GM19463 (cell line): Measurements from ENCODE around the gene ANKLE1.

Experiments
- ATAC-seq: cut with Tn5 transposase; IDR thresholded peaks from one replicate; pipeline ENCODE4 v1.9.1; 2021; ENCODE audit warnings: mild to moderate bottlenecking, moderate library complexity; ENCODE audit not compliant: unreplicated experiment

The ANKLE1 gene

GRCh38 chr19:17305216-17305516, 23.5 kb downstream of the ANKLE1 start:
- no peak for ATAC-seq

DNA sequence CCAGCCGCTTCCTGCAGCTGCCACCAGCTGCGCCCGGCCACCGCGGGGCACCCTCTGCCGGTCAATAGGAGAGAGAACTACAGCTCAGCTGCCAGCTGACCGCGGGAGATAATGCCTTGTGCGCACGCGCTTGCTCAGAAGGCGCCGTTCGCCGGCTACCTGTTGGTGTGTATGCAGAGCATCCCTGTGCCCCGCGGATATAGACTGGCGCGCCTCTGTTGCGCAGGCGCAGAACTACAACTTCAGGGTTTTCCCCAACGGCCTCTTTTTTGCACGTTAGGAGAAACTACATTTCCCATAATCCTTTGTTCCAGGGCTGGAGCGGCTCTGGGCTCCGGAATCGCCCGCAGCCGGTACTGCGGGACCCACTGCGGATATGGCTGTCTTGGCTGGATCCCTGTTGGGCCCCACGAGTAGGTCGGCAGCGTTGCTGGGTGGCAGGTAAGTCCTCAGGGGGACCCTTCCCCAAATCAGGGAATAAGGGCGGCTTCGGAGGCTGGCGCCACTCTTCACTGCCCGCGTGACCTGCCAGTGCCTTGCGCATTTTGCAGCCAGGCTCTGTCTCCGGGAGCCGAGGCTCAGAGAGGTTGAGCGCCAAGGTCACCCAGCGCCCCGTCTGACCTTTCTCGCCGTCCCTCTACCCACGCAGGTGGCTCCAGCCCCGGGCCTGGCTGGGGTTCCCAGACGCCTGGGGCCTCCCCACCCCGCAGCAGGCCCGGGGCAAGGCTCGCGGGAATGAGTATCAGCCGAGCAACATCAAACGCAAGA, 24.0 kb downstream of the ANKLE1 start, which contains the start of gene MRPL34:
Gene MRPL34, plus strand, starts transcription at position 356 of the 768 bp plus-strand sequence. Its CDS starts 21 bp downstream, at position 377.
- peak; percentile 58 for ATAC-seq

- no peak for ATAC-seq
Measured at GRCh38 chr19:17306285-17306714, 24.6 kb downstream of the ANKLE1 start.

DNA sequence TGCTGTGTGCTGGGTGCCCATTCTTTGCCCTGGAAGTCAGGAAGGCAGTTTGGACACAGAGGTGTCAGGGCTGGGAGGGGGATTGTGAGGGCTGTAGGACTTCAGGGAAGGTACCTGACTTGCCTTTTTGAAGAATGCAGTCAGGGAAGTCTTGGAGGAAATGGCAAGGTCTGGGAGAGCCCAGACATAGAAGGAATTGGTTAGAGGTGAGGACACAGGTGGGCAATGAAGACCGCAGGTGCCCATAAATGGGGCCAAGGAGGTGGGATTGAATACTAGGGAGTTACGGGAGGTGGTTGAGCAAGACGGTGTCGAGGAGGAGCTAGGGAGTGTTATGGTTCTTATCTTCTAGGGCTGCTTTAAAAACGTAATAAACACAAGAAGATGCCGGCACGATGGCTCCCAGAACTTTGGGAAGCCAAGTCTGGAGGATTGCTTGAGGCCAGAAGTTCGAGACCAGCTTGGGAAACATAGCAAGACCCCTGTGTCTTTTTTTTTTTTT, 26.2 kb downstream of the ANKLE1 start:
- ATAC-seq: no peak

GRCh38 chr19:17309198-17309964, 27.7 kb downstream of the ANKLE1 start, which contains the start of gene DDA1:
TSS of gene DDA1 (plus strand) at chr19:17309563. CDS start at chr19:17309655, 92 bp downstream.
- peak; percentile 68 for ATAC-seq

DNA sequence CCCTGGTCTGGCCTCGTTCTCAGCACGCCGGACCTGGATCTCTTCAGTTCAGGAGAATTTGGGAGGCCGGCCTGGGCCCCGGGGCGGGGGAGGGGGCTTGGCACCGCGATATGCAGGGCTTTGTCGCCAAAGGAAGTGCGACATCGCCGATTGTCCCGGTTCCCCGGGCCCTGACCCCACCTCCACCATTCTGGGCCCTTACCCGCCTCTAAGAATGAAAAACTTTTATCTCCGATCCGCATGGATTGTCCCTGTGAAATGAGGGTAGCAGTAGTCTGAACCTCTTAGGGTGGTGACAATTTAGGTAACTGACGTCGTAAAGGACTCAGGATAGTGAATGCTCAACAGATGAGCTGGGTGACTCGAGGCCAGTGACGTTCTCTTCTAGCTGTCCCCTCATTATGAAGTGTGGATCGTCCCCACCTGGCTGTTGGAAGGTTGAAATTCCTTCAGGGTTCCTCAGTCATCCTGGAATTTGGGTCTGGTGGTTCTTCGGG, 28.3 kb downstream of the ANKLE1 start:
- ATAC-seq: no peak

DNA sequence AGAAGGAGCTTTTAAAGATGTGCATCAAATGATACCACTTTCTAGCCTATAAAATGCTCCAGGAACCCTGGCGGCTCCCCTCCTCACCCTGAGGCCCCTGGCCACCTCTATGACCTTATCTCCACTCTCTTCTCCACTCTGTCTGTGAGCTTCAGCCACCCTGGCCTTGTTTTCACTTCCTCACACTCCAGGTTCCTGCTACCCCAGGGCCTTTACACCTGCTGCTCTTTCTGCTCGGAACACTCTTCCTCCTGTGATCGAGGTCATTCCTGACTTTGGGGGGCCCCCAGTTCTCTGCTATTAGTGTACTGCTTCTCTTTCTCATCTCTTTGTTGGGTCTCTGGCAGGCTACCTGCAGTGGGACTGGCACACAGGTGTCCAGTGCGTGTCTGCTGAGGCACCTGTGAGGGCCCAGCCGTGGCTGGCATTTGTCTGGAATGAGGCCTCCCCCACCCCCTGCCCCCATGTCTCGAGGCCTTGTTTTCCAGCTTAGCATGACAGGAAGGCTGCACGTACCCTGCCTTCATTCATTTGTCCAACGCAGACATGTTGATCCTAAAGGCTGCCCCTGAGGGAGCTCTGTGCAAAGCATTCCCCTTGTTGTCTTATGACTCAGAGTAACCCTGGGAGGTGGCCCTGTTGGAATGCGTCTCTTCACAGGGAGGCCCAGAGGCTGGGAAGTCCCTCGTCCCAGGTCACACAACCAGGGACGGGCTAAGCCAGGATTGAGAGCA, 29.9 kb downstream of the ANKLE1 start:
- no peak for ATAC-seq

DNA sequence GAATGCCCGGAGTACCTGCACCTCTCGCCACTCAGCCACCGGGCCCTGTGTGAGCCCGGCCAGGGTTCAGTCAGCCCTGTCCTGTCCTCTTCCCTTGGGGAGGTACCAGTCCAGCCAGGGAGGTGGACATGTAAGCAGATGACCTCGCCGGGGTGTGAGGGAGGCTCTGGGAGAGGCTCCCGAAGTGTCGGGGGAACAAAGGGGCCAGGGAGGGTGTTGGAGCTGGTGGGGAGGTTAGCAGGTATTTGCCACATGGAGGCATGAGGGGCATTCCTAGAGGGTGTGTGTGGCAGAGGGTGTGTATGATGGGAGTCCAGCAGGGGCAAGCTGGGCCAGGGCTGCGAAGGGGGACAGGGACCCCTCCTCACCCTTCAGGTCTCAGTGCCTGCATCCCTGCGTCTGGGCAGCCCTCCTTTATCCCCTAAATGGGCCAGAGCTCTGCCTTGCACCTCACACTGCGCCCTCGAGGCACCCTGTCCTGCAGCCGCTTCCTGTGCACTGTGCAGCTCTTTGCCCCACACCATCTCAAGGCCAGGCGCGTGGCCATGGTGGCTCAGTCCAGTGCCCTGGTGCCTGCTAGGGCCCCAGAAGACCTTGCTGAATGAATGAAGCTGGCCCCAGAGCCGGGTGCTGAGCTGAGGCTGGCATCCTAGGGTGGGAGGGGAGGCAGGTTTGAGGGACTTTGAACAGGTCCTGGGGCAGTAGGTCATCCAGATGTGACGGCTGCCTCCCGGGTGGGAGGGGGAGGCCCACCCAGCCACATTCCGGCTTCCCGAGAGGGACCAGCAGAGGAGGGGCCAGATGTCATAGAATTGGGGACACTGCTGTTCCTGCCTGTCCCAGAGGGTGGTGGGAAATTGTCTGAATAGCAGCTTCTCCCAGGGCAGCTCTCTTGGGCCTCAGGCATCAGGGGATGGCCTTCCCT, 30.8 kb downstream of the ANKLE1 start:
- no peak for ATAC-seq

DNA sequence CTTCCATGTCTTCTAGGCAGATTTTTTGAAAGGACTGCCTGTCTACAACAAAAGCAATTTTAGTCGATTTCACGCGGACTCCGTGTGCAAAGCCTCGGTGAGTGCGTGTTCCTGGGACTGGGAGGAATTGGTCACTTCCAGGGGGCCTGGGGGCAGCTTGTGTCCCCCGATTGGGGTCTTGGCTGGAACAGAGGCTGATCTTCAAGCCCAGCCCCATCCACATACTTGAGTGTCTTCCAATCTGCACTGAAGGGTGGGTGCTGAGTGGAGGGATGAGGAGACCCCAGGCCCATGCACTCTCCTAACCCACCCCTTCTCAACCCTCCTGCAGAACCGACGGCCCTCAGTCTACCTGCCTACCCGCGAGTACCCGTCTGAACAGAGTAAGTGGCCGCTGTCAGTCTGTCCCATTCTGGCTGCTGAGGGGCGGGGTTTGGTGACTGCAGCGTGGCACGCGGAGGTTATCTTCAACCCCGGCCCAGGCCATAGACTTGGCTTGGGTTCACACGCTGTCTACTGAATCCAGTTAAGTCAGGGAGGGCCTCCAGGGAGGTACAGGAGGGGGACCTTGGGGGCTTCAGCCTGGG, 32.4 kb downstream of the ANKLE1 start:
- ATAC-seq: no peak

DNA sequence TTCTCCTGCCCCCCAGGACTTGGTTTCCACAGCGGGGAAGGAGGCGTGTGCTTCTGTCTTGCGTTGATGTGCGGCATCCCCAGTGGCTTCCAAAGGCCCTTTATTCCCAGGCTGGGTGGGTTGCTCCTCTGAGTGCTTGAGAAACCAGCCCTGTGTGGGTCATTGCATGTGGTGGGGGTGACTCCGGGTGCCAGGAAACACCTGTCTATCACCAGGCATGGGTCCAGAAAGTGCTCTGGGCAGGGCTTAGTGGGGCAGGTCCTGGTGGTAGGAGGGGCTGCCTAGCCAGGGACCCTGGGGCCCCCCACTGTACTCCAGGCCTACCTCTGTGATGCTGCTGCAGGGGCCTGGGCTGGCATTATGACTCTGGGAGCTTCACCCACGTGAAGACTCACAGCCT, 37.3 kb downstream of the ANKLE1 start:
- ATAC-seq: no peak

DNA sequence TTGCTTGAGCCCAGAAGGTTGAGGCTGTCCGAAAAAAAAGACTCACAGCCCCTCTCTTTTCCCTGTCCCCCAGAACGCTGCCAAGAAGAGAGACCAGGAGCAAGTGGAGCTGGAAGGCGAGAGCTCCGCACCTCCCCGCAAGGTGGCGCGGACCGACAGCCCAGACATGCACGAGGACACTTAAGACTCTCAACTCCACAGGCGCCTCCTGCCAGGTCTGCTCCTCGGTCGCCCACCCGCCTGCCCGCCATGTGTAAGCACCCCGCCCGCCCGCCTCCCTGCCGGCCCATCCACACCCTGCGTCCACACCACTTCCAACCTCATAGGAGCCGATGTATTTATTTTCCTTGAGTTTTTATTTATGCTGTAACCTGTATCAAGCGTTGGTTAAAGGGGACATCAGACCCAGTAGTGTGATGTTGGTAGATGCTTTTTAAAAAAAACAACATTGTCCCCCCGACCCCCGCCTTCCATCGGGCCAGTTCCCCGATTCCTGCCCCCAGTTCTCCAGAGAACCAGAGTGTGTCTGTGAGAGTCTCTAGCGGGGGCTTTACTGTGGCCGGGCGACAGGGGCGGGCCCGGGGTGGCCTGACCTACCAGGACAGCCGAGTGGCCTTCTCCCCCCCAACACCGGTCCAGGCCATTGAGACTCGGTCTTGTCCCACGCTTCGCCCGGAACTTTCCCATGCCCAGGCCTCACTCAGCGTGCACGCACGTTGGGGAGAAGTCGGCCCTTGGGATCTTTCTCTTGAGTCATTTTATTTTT, 38.0 kb downstream of the ANKLE1 start:
- ATAC-seq: no peak

- no peak for ATAC-seq
Measured at GRCh38 chr19:17320435-17320834, 38.7 kb downstream of the ANKLE1 start.

- no peak for ATAC-seq
Measured at GRCh38 chr19:17321655-17322489, 40.2 kb downstream of the ANKLE1 start.

DNA sequence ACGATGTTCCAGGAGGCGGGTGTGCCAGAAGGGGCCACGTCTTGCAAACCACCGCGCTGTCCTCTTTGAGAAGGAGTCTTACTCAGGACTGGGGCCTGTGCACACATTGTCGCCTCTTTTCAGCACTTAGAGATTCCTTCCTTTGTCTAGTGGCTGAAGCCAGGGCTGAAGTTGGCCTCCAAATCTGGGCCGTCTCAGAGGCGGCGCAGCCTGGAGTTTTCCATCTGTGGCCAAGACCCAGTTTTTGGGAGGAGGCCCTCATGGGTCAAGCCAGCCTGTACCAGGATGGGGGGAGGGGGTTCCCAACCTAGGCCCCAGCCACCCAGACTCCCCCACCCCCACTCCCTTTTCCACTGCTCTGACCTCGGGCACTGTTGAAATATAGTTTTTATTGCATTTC, 41.2 kb downstream of the ANKLE1 start:
- ATAC-seq: no peak

DNA sequence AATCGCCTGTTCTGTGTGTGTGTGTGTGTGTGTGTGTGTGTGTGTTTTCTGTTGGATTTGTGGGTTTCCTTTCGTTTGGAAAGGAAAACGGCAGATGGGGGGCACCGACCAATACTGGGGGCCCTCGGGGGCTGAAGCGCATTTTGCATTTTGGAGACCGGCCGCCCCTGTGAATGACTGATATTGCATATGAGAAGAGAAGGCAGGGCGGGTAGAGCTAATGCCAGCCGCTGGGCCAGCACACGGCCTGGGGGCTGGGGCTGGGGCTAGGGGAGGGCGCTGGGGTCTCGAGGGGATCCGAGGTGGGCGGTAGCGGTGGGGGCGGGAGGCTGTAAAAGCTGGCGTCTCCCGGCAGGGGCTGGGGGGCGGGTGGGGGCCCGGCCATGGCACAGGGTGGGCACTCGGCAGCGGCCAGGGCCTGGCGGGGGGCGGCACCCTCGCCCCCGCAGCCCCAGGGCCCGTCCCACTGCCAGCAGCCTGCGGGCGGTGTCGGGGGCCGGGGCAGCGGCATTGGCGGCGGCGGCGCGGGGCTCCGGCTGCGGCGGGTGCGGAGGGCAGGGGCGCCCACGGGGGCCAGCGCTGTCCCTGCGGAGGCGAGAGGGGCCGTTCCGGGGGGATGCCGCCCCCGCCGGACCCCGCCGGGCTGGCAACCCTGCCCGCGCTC, 41.7 kb downstream of the ANKLE1 start:
- ATAC-seq: no peak

DNA sequence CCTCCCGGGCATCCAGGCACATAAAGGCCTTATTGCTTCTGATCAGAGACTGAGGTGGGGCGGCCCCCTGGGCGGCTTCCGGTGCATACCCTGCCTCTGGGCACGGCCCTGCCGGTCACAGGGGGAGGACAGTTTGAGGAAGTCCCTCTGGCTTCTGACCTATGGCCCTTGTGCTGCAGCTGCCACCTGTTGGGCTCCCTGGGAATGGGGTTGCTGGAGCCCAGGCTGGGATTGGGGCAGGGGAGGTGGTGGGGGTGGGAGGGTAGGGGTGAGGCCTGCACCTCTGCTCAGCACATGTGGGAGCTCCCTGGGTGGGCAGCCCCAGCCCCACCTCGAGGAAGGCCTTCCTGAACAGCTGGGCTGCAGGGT, 42.2 kb downstream of the ANKLE1 start:
- no peak for ATAC-seq

DNA sequence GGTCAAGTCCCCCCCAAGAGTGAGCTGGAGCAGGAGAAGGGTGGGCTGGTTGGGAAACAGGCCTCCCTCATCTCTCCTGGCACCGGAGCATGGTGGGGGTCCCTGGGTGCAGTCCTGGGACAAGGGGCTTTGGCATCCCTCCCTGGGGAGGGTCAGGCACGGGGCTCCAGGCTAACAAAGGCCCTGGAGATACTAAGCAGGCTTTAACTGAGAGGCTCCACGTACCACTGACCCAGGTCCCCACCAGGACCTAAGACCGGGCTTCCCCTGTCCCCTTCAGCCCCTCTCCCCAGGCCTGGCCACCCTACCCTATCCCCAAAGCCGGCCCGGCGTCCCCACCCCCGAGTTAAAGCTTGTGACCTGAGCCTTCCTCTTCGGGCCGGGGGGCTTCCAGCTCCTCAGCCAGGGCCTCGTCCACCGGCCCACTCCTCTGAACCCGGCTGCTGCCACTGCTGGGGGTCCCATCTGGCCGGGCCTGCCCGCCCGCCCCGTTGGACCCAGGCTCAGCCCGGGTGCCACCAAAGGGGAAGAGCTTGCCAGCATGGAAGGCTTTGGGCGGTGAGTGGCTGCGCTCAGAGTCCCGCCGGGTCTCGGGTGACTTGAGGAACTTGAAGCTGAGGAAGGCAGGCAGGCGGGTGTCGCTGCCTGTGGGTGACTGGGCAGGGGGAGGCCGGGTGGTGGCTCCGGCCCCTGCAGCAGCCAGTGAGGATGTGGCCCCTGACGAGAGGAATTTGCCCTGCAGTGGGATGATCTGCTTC, 42.8 kb downstream of the ANKLE1 start:
- ATAC-seq: no peak
